Pancreas (tissue), 10 donors: ENCODE measurements around the gene SEH1L. TPM values are rescaled to one million over a fixed set of nuclear protein-coding genes. Genes with fewer than 3 reads are reported as not detected.
"Not testable (repeated sequence)": the region's sequence is repeated elsewhere in the genome, so short reads cannot be mapped to it uniquely, and the experiment has no call there.

Experiments used
- ATAC-seq, 4 donors: fragments of 200-7000 bp; cut with Tn5 transposase; one replicate each; pipeline versions ENCODE4 v1.8.0 to v1.9.1; 2020; ENCODE audit warnings: mild to moderate bottlenecking in 4 of 4, moderate library complexity in 4 of 4
- DNase-seq, 6 donors: peaks; one replicate each; pipeline ENCODE4 v3.0.0-alpha.2; 2020
- FAIRE-seq: peaks from 2 replicates; lab custom pipeline; 2012; peaks lifted over from hg19 to GRCh38; lab: Jason Lieb, UNC
- H3K27ac ChIP-seq, 4 donors: fragments of 200-600 bp; sonication (generic); 1 replicate in 3 of 4; 2 replicates in 1 of 4; pipeline versions ENCODE4 v1.5.0 to v1.8.0; 2020
- H3K27me3 ChIP-seq, 4 donors: fragments of 200-600 bp; one replicate each; pipeline ENCODE4 v1.8.0; 2021
- H3K36me3 ChIP-seq, 3 donors: fragments of 200-600 bp; sonication (generic) in 1 of 3; one replicate each; pipeline versions ENCODE4 v1.5.0 to v1.8.0; 2020 to 2021
- H3K4me1 ChIP-seq, 3 donors: fragments of 200-600 bp; one replicate each; pipeline ENCODE4 v1.8.0; 2021
- H3K4me3 ChIP-seq, 4 donors: fragments of 200-600 bp; sonication (generic) in 2 of 4; one replicate each; pipeline versions ENCODE4 v1.5.0 to v1.8.0; 2020 to 2021
- H3K9me3 ChIP-seq, 4 donors: fragments of 200-600 bp; one replicate each; pipeline ENCODE4 v1.8.0; 2021
- WGBS, 2 donors: extraction: QIAGEN DNeasy Blood & Tissue Kit; methylation state at CpG; one replicate each; pipeline ENCODE4 v1.1.7; 2013; 5-methylcytosine and 5-hydroxymethylcytosine counted together
- intact Hi-C, 3 donors: fragments of 100-400 bp; cut with DNase I; formaldehyde crosslinking; loops; one replicate each; pipeline versions ENCODE4 v1.11.1 to v1.14.2; 2022
- polyA plus RNA-seq, 2 donors: library from polyadenylated mRNA; stranded (reverse); fragments of 200-250 nt; gene quantifications; one replicate each; pipeline ENCODE4 v1.2.3, GENCODE V29; 2013
- total RNA-seq, 6 donors: library from RNA; stranded (reverse); fragmentation: NEBNext Ultra II Directional in 4 of 6; extraction: Animal tissue kit (Norgen Biotek cat#: 25700) in 4 of 6; gene quantifications; one replicate each; pipeline versions ENCODE4 v1.2.1 to v1.2.4, GENCODE V29; 2021 to 2023
- TF ChIP-seq, protein P1 (sequence below), 4 donors: fragments of 200-600 bp; sonication (generic) in 3 of 4; IDR thresholded peaks; one replicate each; pipeline versions ENCODE4 v1.5.0 to v1.8.0; 2021; ENCODE audit warnings: antibody characterized with exemption in 4 of 4
- donor health status: healthy with polysubstance abuse.
- donor health status: DM: no; HTN: no; CAD: no; lungs with moderate emphysema.
- donor health status: DM: no; HTN: no; CAD: no.
- donor health status: control.
- donor health status: control.
- donor health status: Bipolar disorder and iron deficiency.
- donor health status: DM: yes; HTN: yes; CAD: no.
- donor health status: DM: no; HTN: no; CAD: no.
- donor health status: DM: no; HTN: no; CAD: no.
- donor health status: DM: yes; HTN: yes; CAD: no.

The SEH1L gene, protein sequence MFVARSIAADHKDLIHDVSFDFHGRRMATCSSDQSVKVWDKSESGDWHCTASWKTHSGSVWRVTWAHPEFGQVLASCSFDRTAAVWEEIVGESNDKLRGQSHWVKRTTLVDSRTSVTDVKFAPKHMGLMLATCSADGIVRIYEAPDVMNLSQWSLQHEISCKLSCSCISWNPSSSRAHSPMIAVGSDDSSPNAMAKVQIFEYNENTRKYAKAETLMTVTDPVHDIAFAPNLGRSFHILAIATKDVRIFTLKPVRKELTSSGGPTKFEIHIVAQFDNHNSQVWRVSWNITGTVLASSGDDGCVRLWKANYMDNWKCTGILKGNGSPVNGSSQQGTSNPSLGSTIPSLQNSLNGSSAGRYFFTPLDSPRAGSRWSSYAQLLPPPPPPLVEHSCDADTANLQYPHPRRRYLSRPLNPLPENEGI
- total RNA-seq (10 to 100 TPM; 16.7 to 23.7 (median 19.7) TPM), polyA plus RNA-seq (10 to 100 TPM in 1 of 2 donors, 1 to 10 TPM in 1; 9.4 to 14.2 TPM)

- peak within 1 kb of the TSS; percentile 41 to 78 (median 60) for H3K4me3 ChIP-seq
- no peaks in the 10 kb centered on the region for H3K27me3 ChIP-seq
- TF ChIP-seq, protein P1, sequence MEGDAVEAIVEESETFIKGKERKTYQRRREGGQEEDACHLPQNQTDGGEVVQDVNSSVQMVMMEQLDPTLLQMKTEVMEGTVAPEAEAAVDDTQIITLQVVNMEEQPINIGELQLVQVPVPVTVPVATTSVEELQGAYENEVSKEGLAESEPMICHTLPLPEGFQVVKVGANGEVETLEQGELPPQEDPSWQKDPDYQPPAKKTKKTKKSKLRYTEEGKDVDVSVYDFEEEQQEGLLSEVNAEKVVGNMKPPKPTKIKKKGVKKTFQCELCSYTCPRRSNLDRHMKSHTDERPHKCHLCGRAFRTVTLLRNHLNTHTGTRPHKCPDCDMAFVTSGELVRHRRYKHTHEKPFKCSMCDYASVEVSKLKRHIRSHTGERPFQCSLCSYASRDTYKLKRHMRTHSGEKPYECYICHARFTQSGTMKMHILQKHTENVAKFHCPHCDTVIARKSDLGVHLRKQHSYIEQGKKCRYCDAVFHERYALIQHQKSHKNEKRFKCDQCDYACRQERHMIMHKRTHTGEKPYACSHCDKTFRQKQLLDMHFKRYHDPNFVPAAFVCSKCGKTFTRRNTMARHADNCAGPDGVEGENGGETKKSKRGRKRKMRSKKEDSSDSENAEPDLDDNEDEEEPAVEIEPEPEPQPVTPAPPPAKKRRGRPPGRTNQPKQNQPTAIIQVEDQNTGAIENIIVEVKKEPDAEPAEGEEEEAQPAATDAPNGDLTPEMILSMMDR (IDR thresholded peaks at IDR 0.05) = no peak
- WGBS, 2 donors = 1% methylated on average over 45 to 57 of the region's 58 CpGs
- H3K4me1 ChIP-seq = peaks cover 0 to 21% (median 10%) of the 10 kb centered on the region in 3 donors
- peak within 1 kb of the TSS; percentile 94 to 98 (median 94) for H3K27ac ChIP-seq
- no peaks in the 10 kb centered on the region for H3K36me3 ChIP-seq
- H3K9me3 ChIP-seq = no peaks in the 10 kb centered on the region
- ATAC-seq (peak; percentile 89 to 95 (median 90)), DNase-seq (peak; percentile 98 to 100 (median 100)), FAIRE-seq (no peak)
- intact Hi-C loops = no loop called here
Measured at GRCh38 chr18:12947285-12948049, at the start of gene SEH1L. Gene SEH1L (plus strand): TSS chr18:12948011. CDS start chr18:12948122, 111 bp downstream.

DNA sequence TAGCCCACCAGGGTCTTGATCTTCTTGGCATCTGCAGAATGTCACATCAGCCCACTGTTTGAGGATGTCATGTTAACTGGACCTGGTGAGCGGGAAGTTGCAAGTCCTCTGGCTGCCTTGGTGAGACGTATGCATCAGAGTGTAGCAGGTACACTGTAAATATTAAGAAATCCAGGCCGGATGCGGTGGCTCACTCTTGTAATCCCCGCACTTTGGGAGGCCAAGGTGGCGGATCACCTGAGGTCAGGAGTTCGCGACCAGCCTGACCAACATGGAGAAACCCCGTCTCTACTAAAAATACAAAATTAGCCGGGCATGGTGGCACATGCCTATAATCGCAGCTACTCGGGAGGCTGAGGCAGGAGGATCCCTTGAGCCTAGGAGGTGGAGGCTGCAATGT, 46.6 kb upstream of the SEH1L start:
- H3K27me3 ChIP-seq, H3K27ac ChIP-seq, H3K4me1 ChIP-seq, H3K9me3 ChIP-seq, H3K4me3 ChIP-seq, H3K36me3 ChIP-seq, ATAC-seq, DNase-seq, intact Hi-C loops, FAIRE-seq: not testable (repeated sequence)
- WGBS, 2 donors = 85 to 89% methylated on average over 12 of the region's 12 CpGs

DNA sequence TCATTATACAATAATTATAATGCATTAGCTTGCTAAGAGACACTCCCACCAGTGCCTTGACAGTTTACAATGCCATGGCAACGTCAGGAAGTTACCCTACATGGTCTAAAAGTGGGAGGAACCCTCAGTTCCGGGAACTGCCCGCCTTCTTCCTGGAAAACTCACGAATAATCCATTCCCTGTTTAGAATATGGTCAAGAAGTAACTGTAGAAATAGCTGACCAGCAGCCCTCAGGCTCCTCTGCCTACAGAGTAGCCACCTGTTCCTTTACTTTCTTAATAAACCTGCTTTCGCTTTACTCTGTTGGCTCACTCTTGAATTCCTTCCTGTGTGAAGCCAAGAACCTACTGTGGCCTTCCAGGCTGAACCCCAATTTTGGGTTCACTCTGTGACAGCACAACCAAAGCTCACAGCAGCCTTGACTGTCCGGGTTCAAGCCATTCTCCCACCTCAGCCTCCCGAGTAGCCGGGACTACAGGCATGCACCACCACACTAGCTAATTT, 43.7 kb upstream of the SEH1L start:
- peak in 1 of 4 donors; percentile 23 for ATAC-seq
- H3K36me3 ChIP-seq = no peaks in the 10 kb centered on the region
- no peak overlapping the region for H3K27ac ChIP-seq
- DNase-seq = no peak
- TF ChIP-seq, protein P1 (IDR thresholded peaks at IDR 0.05) = no peak
- no peaks in the 10 kb centered on the region for H3K4me1 ChIP-seq
- H3K4me3 ChIP-seq = no peak overlapping the region
- no peaks in the 10 kb centered on the region for H3K9me3 ChIP-seq
- WGBS, 2 donors = 61 to 72% methylated on average over 8 of the region's 8 CpGs
- H3K27me3 ChIP-seq = no peaks in the 10 kb centered on the region
- intact Hi-C loops = no loop called here
- FAIRE-seq = no peak

GRCh38 chr18:12906119-12906518, 41.7 kb upstream of the SEH1L start:
- intact Hi-C loops = no loop called here
- H3K36me3 ChIP-seq = no peaks in the 10 kb centered on the region
- 72 to 77% methylated on average over 4 of the region's 4 CpGs for WGBS, 2 donors

More at GRCh38 chr18:12906119-12906518, 41.7 kb upstream of the SEH1L start:
- Histone ChIP-seq H3K27ac (no peak overlapping the region), H3K4me3 (no peak overlapping the region), H3K4me1 (no peaks in the 10 kb centered on the region), H3K9me3 (no peaks in the 10 kb centered on the region), H3K27me3 (peaks cover 0 to 2% (median 0%) of the 10 kb centered on the region in 4 donors)
- no peak for ATAC-seq
- TF ChIP-seq, protein P1 (IDR thresholded peaks at IDR 0.05) = no peak
- DNase-seq = no peak
- no peak for FAIRE-seq
